Neural cell (in vitro differentiated cells): ENCODE results near the gene HPN. TPM values are rescaled to one million over a fixed set of nuclear protein-coding genes. Genes with fewer than 3 reads are reported as not detected.

Experiments
- H2AFZ ChIP-seq: fragments of 200-600, 300-800 bp; sonication (generic), shearing (Covaris generic); 2 replicates; pipeline ENCODE4 v1.6.0; 2014; ENCODE audit warnings: low read depth, mild to moderate bottlenecking, antibody characterized with exemption, low read length, moderate library complexity
- H3F3A ChIP-seq: fragments of 200-600 bp; shearing (Covaris generic); 2 replicates; pipeline ENCODE4 v1.6.1; 2016; ENCODE audit warnings: mild to moderate bottlenecking, moderate library complexity, mixed read lengths, antibody characterized with exemption, low read length; ENCODE audit not compliant: insufficient read depth, poor library complexity, severe bottlenecking
- H3K27ac ChIP-seq: fragments of 200-600, 300-800 bp; sonication (generic), shearing (Covaris generic); 2 replicates; pipeline ENCODE4 v1.5.1; 2014; ENCODE audit warnings: mild to moderate bottlenecking, low read length, moderate library complexity
- H3K27me3 ChIP-seq: fragments of 300-800, 200-600 bp; sonication (generic), shearing (Covaris generic); 2 replicates; pipeline ENCODE4 v1.6.0; 2014; ENCODE audit warnings: mild to moderate bottlenecking, low read depth, low read length, moderate library complexity; ENCODE audit not compliant: insufficient read depth
- H3K36me3 ChIP-seq: fragments of 300-800, 200-600 bp; sonication (generic), shearing (Covaris generic); 2 replicates; pipeline ENCODE4 v1.5.1; 2014; ENCODE audit warnings: mild to moderate bottlenecking, antibody characterized with exemption, low read length, moderate library complexity; ENCODE audit not compliant: insufficient read depth
- H3K4me2 ChIP-seq: fragments of 300-800, 200-600 bp; sonication (generic), shearing (Covaris generic); 2 replicates; pipeline ENCODE4 v1.6.0; 2014; ENCODE audit warnings: mild to moderate bottlenecking, low read length
- H3K4me3 ChIP-seq: fragments of 300-800, 200-600 bp; sonication (generic), shearing (Covaris generic); 2 replicates; pipeline ENCODE4 v1.5.1; 2014; ENCODE audit warnings: mild to moderate bottlenecking, low read length, moderate library complexity
- H3K79me2 ChIP-seq: fragments of 200-600 bp; shearing (Covaris generic); replicated peaks from 2 replicates; pipeline ENCODE4 v1.6.0; 2014; ENCODE audit warnings: mild to moderate bottlenecking, low read length, moderate library complexity; ENCODE audit not compliant: insufficient read depth
- H3K9ac ChIP-seq: fragments of 300-800, 200-600 bp; sonication (generic), shearing (Covaris generic); 2 replicates; pipeline ENCODE4 v1.6.1; 2016; ENCODE audit warnings: mild to moderate bottlenecking, low read length, mixed read lengths
- H3K9me2 ChIP-seq: fragments of 200-600 bp; shearing (Covaris generic); 2 replicates; pipeline ENCODE4 v1.6.1; 2016; ENCODE audit warnings: mild to moderate bottlenecking, low read length, mixed read lengths; ENCODE audit not compliant: insufficient read depth
- H3K9me3 ChIP-seq: fragments of 200-600, 300-800 bp; sonication (generic), shearing (Covaris generic); 2 replicates; pipeline ENCODE4 v1.6.1; 2016; ENCODE audit warnings: mild to moderate bottlenecking, mixed run types, low read length, moderate library complexity, mixed read lengths
- H4K20me1 ChIP-seq: fragments of 200-600 bp; shearing (Covaris generic); 2 replicates; pipeline ENCODE4 v1.6.1; 2016; ENCODE audit warnings: mild to moderate bottlenecking, mixed run types; ENCODE audit not compliant: insufficient read depth
- CTCF ChIP-seq: fragments of 450-650 bp; IDR thresholded peaks from 2 replicates; pipeline ENCODE4 v1.5.1; 2014; ENCODE audit warnings: antibody characterized with exemption, mild to moderate bottlenecking, moderate library complexity; ENCODE audit not compliant: poor library complexity, severe bottlenecking
- EP300 ChIP-seq: fragments of 450-650 bp; conservative IDR thresholded peaks from 2 replicates; pipeline ENCODE4 v1.6.1; 2014; ENCODE audit warnings: antibody characterized with exemption, mild to moderate bottlenecking, moderate library complexity; ENCODE audit not compliant: poor library complexity, severe bottlenecking
- EZH2 ChIP-seq: fragments of 200-600, 300-800 bp; shearing (Covaris generic), sonication (generic); IDR thresholded peaks from 2 replicates; pipeline ENCODE4 v1.6.1; 2014; ENCODE audit warnings: antibody characterized with exemption, low read length, borderline replicate concordance, mild to moderate bottlenecking; ENCODE audit not compliant: insufficient read depth, poor library complexity, severe bottlenecking
- MXI1 ChIP-seq: fragments of 450-650 bp; conservative IDR thresholded peaks from 2 replicates; pipeline ENCODE4 v1.6.1; 2014; ENCODE audit warnings: antibody characterized with exemption, mild to moderate bottlenecking; ENCODE audit not compliant: poor library complexity, severe bottlenecking
- POLR2AphosphoS5 ChIP-seq: IDR thresholded peaks from 2 replicates; pipeline ENCODE4 v1.6.1; 2012
- RAD21 ChIP-seq: fragments of 450-650 bp; conservative IDR thresholded peaks from 2 replicates; pipeline ENCODE4 v1.6.1; 2014; ENCODE audit warnings: antibody characterized with exemption, mild to moderate bottlenecking, moderate library complexity
- REST ChIP-seq: IDR thresholded peaks from 2 replicates; pipeline ENCODE4 v1.6.1; 2012; ENCODE audit warnings: borderline replicate concordance
- SMC3 ChIP-seq: fragments of 450-650 bp; conservative IDR thresholded peaks from 2 replicates; pipeline ENCODE4 v1.6.1; 2014; ENCODE audit warnings: antibody characterized with exemption, mild to moderate bottlenecking, moderate library complexity; ENCODE audit not compliant: poor library complexity
- TAF1 ChIP-seq: IDR thresholded peaks from 2 replicates; pipeline ENCODE4 v1.6.1; 2012; ENCODE audit warnings: low read depth
- polyA plus RNA-seq: library from polyadenylated mRNA; depleted of rRNA; stranded (reverse); fragments of >200 nt; gene quantifications from 2 replicates; pipeline ENCODE4 v1.2.3, GENCODE V29; 2014

Gene HPN
- polyA plus RNA-seq, 1 donor from 2014 or later = 0.15 TPM

- no peaks in the 10 kb centered on the region for H4K20me1 ChIP-seq
- H3K9me3 ChIP-seq = no peaks in the 10 kb centered on the region
- H3K27ac ChIP-seq = no peak overlapping the region
- H3K27me3 ChIP-seq = no peaks in the 10 kb centered on the region
- no peaks in the 10 kb centered on the region for H3K36me3 ChIP-seq
- no peaks in the 10 kb centered on the region for H3K9me2 ChIP-seq
- H2AFZ ChIP-seq = no peak overlapping the region
- no peak overlapping the region for H3K9ac ChIP-seq
- no peaks in the 10 kb centered on the region for H3K79me2 ChIP-seq
- H3K4me3 ChIP-seq = no peak overlapping the region
- no peaks in the 10 kb centered on the region for H3F3A ChIP-seq
- no peak for TF ChIP-seq EZH2
- TF ChIP-seq SMC3 = no peak
- TF ChIP-seq CTCF = no peak
- TF ChIP-seq TAF1 = no peak
- TF ChIP-seq REST = no peak
- no peak for TF ChIP-seq RAD21
- TF ChIP-seq EP300 = no peak
- H3K4me2 ChIP-seq = no peak overlapping the region
Measured at GRCh38 chr19:35074426-35075201, 33.1 kb downstream of the HPN start.

GRCh38 chr19:35075202-35076025, 33.9 kb downstream of the HPN start:
- Histone ChIP-seq H4K20me1 (no peaks in the 10 kb centered on the region), H3K4me2 (no peak overlapping the region), H3K9ac (no peak overlapping the region), H3K9me3 (no peaks in the 10 kb centered on the region), H2AFZ (no peak overlapping the region), H3K27me3 (no peaks in the 10 kb centered on the region), H3K79me2 (no peaks in the 10 kb centered on the region), H3K36me3 (no peaks in the 10 kb centered on the region), H3F3A (no peaks in the 10 kb centered on the region), H3K4me3 (no peak overlapping the region), H3K27ac (no peak overlapping the region), H3K9me2 (no peaks in the 10 kb centered on the region)
- TF ChIP-seq SMC3 (no peak), MXI1 (no peak), REST (no peak), POLR2AphosphoS5 (no peak), RAD21 (no peak), TAF1 (no peak), EZH2 (no peak), EP300 (no peak), CTCF (no peak)
